ENCODE measurements around the gene MMP2. TPM values are rescaled to one million over a fixed set of nuclear protein-coding genes. Genes with fewer than 3 reads are reported as not detected.

MMP2 gene
- total RNA-seq, 1 donor, result 1,244 TPM

GRCh38 chr16:55542459-55543082 lies 63.6 kb downstream of the MMP2 start:
- TF ChIP-seq, protein P1, sequence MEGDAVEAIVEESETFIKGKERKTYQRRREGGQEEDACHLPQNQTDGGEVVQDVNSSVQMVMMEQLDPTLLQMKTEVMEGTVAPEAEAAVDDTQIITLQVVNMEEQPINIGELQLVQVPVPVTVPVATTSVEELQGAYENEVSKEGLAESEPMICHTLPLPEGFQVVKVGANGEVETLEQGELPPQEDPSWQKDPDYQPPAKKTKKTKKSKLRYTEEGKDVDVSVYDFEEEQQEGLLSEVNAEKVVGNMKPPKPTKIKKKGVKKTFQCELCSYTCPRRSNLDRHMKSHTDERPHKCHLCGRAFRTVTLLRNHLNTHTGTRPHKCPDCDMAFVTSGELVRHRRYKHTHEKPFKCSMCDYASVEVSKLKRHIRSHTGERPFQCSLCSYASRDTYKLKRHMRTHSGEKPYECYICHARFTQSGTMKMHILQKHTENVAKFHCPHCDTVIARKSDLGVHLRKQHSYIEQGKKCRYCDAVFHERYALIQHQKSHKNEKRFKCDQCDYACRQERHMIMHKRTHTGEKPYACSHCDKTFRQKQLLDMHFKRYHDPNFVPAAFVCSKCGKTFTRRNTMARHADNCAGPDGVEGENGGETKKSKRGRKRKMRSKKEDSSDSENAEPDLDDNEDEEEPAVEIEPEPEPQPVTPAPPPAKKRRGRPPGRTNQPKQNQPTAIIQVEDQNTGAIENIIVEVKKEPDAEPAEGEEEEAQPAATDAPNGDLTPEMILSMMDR (IDR thresholded peaks at IDR 0.05; ENCODE audit: insufficient read depth, low read length), result no peak
- peak; percentile 77 for DNase-seq (ENCODE audit: low read depth)

GRCh38 chr16:55543472-55543871 lies 64.5 kb downstream of the MMP2 start:
- TF ChIP-seq, protein P1 (IDR thresholded peaks at IDR 0.05; ENCODE audit: insufficient read depth, low read length), result peak; percentile 15
- DNase-seq (ENCODE audit: low read depth), result peak; percentile 72
- H3K4me3 ChIP-seq (ENCODE audit: low read depth, low read length), result no peak overlapping the region

More at GRCh38 chr16:55542459-55543082, 63.6 kb downstream of the MMP2 start:
- no peak overlapping the region for H3K4me3 ChIP-seq (ENCODE audit: low read depth, low read length)

DNA sequence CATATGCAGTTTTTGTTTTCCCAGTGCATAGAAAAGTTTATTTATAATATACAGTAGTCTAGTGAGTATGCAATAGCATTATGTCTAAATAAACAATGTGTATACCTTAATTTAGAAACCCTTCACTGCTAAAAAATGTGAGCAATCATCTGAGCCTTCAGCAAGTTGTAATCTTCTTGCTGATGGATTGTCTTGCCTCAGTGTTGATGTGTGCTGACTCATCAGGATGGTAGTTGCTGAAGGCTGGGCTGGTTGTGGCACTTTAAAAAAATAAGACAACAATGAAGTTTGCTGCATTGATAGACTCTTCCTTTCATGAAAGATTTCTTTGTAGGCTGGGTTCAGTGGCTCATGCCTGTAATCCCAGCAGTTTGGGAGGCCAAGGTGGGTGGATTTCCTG lies 73.6 kb downstream of the MMP2 start:
- no peak overlapping the region for H3K4me3 ChIP-seq (ENCODE audit: low read depth, low read length)
- peak; percentile 69 for DNase-seq (ENCODE audit: low read depth)
- TF ChIP-seq, protein P1 (IDR thresholded peaks at IDR 0.05; ENCODE audit: insufficient read depth, low read length), result no peak

GRCh38 chr16:55555436-55555835 lies 76.4 kb downstream of the MMP2 start:
- no peak for DNase-seq (ENCODE audit: low read depth)

More at GRCh38 chr16:55555436-55555835, 76.4 kb downstream of the MMP2 start:
- TF ChIP-seq, protein P1 (IDR thresholded peaks at IDR 0.05; ENCODE audit: insufficient read depth, low read length), result no peak
- no peak overlapping the region for H3K4me3 ChIP-seq (ENCODE audit: low read depth, low read length)

Other genes starting within 250 kb of the MMP2 start
- not detected in 2 replicates for gene IRX6, start 155.0 kb upstream of the MMP2 start, total RNA-seq (ENCODE audit: low replicate concordance)
- gene LPCAT2, start 29.9 kb downstream of the MMP2 start, total RNA-seq (ENCODE audit: low replicate concordance), result 34.1 and 35.6 TPM in 2 replicates
- 1.7 and 2.8 TPM in 2 replicates for gene CAPNS2, start 87.5 kb downstream of the MMP2 start, total RNA-seq (ENCODE audit: low replicate concordance)
- not detected in 2 replicates for gene SLC6A2, start 176.8 kb downstream of the MMP2 start, total RNA-seq (ENCODE audit: low replicate concordance)

Data from fibroblast of the aortic adventitia (primary cell).